Lung (tissue), 12 donors: ENCODE results near the gene CBARP. TPM values are rescaled to one million over a fixed set of nuclear protein-coding genes. Genes with fewer than 3 reads are reported as not detected.

Experiments used
- ATAC-seq: fragments of 200-7000 bp; cut with Tn5 transposase; one replicate; pipeline ENCODE4 v1.9.1; 2020; ENCODE audit warnings: moderate number of reproducible peaks; ENCODE audit not compliant: insufficient read depth, low FRiP score
- DNase-seq, 3 donors: peaks; one replicate each; pipeline ENCODE4 v3.0.0-alpha.2; 2013 to 2017
- H3K27ac ChIP-seq, 2 donors: one replicate each; pipeline ENCODE4 v1.5.1; 2013; ENCODE audit warnings: mild to moderate bottlenecking in 2 of 2, moderate library complexity in 2 of 2, control low read depth in 1 of 2, inconsistent platforms in 1 of 2, low read depth in 1 of 2, low read length in 1 of 2
- H3K27me3 ChIP-seq, 3 donors: one replicate each; pipeline ENCODE4 v1.5.1; 2013; ENCODE audit warnings: low read length in 2 of 3; ENCODE audit not compliant: control insufficient read depth in 3 of 3, insufficient read depth in 3 of 3
- H3K36me3 ChIP-seq, 4 donors: one replicate each; pipeline ENCODE4 v1.5.1; 2013; ENCODE audit warnings: low read length in 4 of 4, mild to moderate bottlenecking in 1 of 4, moderate library complexity in 1 of 4; ENCODE audit not compliant: control insufficient read depth in 4 of 4, insufficient read depth in 4 of 4
- H3K4me1 ChIP-seq, 5 donors: one replicate each; pipeline ENCODE4 v1.5.1; 2013; ENCODE audit warnings: low read length in 5 of 5, mild to moderate bottlenecking in 2 of 5, moderate library complexity in 1 of 5; ENCODE audit not compliant: control insufficient read depth in 5 of 5, insufficient read depth in 5 of 5
- H3K4me3 ChIP-seq: one replicate; pipeline ENCODE4 v1.5.1; 2013; ENCODE audit warnings: mild to moderate bottlenecking, control low read depth, moderate library complexity
- H3K9ac ChIP-seq, 2 donors: one replicate each; pipeline ENCODE4 v1.5.1; 2013; ENCODE audit warnings: low read length in 2 of 2, control low read depth in 1 of 2; ENCODE audit not compliant: insufficient read depth in 1 of 2
- H3K9me3 ChIP-seq, 4 donors: one replicate each; pipeline ENCODE4 v1.5.1; 2013; ENCODE audit warnings: low read length in 3 of 4, mild to moderate bottlenecking in 1 of 4, moderate library complexity in 1 of 4; ENCODE audit not compliant: control insufficient read depth in 4 of 4, insufficient read depth in 3 of 4
- WGBS, 2 donors: extraction: QIAGEN DNeasy Blood & Tissue Kit; methylation state at CpG; one replicate each; pipeline ENCODE4 v1.1.7; 2013; 5-methylcytosine and 5-hydroxymethylcytosine counted together
- polyA plus RNA-seq, 2 donors: library from polyadenylated mRNA; stranded (reverse); fragments of 200-250 nt; gene quantifications; one replicate each; pipeline ENCODE4 v1.2.1, GENCODE V29; 2013
- total RNA-seq, 2 donors: library from RNA; depleted of rRNA in 1 of 2; stranded (reverse); fragments of >200 nt in 1 of 2; gene quantifications; one replicate each; pipeline ENCODE4 v1.2.1, GENCODE V29; 2014 to 2021
- TF ChIP-seq, protein P1 (sequence below): IDR thresholded peaks from 2 replicates; pipeline ENCODE4 v1.5.1; 2012; ENCODE audit warnings: mild to moderate bottlenecking; ENCODE audit errors: control extremely low read depth, extremely low read depth
- donor health status: control.
- donor health status: control.
- donor health status: Bipolar disorder and iron deficiency.
- donor health status: healthy.
- donor health status: DM: yes; HTN: yes; CAD: no.

Gene CBARP
- total and polyA plus RNA-seq, 4 donors, result 0.23 to 0.83 (median 0.59) TPM

DNA sequence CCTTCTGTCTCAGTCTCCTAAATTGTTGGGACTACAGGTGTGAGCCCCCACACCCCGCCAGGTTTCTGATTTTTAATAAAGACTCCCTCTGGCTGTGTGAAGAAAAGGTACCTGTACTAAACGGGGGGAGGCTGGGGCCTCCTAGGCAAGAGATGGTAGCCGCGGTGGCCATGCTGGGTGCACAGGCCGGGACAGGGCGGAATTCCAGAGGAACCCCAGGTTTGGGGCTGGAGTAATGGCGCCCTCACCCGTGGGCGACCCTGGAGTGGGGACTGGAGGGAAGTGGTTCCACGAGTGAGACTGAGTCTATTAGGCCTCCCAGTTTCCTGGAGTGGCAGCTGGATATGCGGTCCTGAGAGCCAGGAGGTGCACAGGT is 1.6 kb upstream of the CBARP start:
- ATAC-seq (no peak), DNase-seq (no peak)
- Histone ChIP-seq H3K9me3 (no peaks in the 10 kb centered on the region), H3K9ac (no peak overlapping the region), H3K27me3 (no peaks in the 10 kb centered on the region), H3K4me1 (peaks cover 0 to 37% (median 15%) of the 10 kb centered on the region in 5 donors), H3K27ac (peak overlapping the region in 1 of 2 donors; percentile 80), H3K4me3 (no peak overlapping the region), H3K36me3 (peaks cover 0 to 4% (median 0%) of the 10 kb centered on the region in 4 donors)
- WGBS, 2 donors, result 79 to 81% methylated on average over 11 of the region's 11 CpGs
- TF ChIP-seq, protein P1, sequence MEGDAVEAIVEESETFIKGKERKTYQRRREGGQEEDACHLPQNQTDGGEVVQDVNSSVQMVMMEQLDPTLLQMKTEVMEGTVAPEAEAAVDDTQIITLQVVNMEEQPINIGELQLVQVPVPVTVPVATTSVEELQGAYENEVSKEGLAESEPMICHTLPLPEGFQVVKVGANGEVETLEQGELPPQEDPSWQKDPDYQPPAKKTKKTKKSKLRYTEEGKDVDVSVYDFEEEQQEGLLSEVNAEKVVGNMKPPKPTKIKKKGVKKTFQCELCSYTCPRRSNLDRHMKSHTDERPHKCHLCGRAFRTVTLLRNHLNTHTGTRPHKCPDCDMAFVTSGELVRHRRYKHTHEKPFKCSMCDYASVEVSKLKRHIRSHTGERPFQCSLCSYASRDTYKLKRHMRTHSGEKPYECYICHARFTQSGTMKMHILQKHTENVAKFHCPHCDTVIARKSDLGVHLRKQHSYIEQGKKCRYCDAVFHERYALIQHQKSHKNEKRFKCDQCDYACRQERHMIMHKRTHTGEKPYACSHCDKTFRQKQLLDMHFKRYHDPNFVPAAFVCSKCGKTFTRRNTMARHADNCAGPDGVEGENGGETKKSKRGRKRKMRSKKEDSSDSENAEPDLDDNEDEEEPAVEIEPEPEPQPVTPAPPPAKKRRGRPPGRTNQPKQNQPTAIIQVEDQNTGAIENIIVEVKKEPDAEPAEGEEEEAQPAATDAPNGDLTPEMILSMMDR, result no peak

DNA sequence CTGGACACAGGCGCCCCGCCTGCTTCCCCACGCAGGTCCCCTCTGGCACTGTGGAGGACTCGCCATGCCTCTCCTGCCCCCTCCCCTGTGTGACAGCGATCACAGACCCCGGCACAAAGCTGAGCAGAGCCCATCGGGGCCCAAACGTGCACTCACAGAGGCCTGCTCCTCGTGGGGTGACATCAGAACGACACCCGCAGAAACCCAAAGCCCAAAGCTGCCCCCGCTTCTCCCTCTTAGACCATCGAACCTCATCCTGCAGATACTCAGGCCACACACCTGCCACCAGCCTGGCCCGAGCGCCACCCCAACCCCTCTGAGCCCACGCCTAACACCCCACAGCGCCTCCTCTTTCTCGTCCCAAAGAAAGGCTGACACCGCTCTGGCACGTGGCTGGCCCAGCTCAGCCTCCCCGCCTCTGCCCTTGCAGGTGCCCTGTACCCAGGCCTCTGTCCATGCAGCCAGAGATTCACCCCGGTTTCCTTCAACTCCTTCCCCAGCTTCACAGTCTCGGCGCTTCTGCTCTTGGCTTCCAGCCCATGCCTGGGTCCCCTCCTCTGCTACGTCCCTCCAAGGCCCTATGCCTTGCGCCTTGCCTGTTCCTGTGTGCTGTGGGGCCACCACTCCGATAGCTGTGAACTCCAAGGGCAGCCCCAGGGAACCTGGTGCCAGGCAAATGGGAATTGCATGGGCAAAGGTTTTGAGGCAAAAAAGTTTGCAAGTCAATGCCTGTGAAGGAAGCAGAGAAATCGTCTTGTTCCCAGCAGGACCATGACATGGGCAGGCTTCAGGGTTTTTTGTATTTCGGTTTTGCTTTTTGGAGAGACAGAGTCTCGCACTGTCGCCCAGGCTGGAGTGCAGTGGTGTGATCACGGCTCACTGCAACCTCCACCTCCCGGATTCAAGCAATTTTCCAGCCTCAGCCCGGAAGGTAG is 831 bp upstream of the CBARP start:
- ATAC-seq (no peak), DNase-seq (peak in 1 of 3 donors; percentile 7)
- Histone ChIP-seq H3K27ac (peak overlapping the region in 1 of 2 donors; percentile 18), H3K27me3 (no peaks in the 10 kb centered on the region), H3K9me3 (no peaks in the 10 kb centered on the region), H3K4me3 (no peak overlapping the region), H3K36me3 (no peaks in the 10 kb centered on the region), H3K4me1 (peaks cover 0 to 29% (median 7%) of the 10 kb centered on the region in 5 donors), H3K9ac (no peak overlapping the region)
- TF ChIP-seq, protein P1, result no peak
- 65 to 70% methylated on average over 31 to 34 of the region's 34 CpGs for WGBS, 2 donors

DNA sequence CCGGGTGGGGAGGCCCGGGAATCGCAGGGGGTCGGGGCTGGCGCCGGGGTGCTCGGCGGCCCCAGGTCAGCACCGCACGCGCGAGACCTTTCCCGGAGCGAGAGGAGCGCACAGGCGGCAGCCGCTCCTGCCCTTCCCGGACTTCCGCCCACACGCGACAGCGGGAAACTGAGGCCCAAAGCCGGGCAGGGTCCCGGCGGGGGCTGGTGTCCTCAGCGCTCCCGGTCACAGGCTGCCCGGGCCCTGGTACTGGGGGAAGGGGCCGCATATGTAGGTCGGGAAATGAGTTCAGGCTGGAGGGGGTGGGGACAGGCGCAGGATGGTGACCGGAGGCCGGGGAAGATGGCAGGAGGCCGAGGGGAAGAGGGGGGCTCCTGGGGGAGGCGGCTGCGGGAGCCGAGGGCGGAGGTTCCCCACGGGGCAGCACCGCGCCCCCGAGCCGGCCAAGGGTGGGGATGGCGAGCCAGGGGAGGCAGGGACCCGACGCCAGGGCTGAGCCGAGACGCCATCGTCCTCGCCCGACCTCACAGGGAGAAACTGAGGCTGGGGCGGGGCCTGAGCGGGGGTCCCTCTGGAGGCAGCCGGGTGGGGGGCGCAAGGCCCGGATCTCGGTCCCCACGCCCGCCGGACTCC is 662 bp downstream of the CBARP start:
- Histone ChIP-seq H3K36me3 (no peaks in the 10 kb centered on the region), H3K27me3 (no peaks in the 10 kb centered on the region), H3K4me1 (peaks cover 0 to 33% (median 12%) of the 10 kb centered on the region in 5 donors), H3K9ac (no peak overlapping the region), H3K4me3 (peak overlapping the region; percentile 29), H3K9me3 (no peaks in the 10 kb centered on the region), H3K27ac (no peak overlapping the region)
- DNase-seq (peak; percentile 63 to 72 (median 68)), ATAC-seq (no peak)
- TF ChIP-seq, protein P1, result no peak
- 1 to 2% methylated on average over 32 to 60 of the region's 60 CpGs for WGBS, 2 donors
